ENCODE data around the gene CCDC190.
"Not testable (repeated sequence)": the region's sequence is repeated elsewhere in the genome, so short reads cannot be mapped to it uniquely, and the experiment has no call there.

CCDC190 gene

DNA sequence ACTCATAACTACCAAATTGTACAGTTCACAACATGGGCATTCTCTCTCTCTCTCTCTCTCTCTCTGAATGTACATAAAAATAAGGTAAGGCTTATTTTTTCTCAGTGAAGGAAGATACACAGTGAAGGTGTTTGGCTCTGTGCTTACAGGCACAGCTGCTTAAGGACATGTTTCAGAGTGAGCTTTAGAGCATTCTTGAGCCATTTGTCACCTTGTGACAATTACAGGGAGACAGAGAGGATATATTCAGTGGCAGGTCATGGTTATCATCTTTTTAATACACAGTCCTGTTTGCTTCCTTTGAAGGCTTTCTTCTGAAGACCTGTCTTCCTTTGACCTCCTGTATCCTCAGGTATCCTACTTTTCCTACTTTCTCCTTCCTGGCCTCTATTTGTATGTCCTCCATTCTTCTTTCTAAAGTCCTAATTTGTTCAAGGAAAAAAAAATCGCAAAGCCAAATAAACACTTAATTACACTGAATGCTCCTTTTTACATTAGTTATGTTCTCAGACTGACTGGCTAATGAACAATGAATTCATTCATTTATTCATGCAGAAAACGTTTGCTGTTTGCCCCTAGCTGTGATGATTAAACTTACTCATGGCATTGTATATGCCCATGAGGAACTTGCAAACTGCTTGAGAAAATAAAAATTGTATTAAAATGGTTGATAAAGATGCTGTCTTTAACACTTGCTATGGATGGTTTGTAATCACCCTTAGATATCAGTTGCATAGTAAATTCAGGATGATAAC is 37.0 kb downstream of the CCDC190 start:
- no peak for DNase-seq

DNA sequence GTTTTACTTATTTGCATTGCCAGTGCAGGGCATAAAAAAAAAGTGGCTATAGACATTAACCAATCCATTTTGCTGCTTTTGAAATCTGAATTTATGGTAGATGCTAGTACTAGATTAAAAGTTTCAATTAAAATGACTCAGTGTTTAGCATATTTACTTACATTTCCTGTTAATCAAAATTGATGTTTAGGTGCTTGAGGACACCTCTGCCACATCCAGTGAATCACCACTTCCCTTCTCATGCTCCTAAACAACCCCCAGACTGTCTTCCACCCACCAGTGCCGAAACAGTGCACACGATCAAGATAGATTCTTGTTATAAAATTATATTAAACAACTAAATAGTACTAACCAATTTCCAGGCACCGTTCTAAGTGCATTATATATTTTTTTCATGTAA is 37.7 kb downstream of the CCDC190 start:
- no peak for DNase-seq

DNA sequence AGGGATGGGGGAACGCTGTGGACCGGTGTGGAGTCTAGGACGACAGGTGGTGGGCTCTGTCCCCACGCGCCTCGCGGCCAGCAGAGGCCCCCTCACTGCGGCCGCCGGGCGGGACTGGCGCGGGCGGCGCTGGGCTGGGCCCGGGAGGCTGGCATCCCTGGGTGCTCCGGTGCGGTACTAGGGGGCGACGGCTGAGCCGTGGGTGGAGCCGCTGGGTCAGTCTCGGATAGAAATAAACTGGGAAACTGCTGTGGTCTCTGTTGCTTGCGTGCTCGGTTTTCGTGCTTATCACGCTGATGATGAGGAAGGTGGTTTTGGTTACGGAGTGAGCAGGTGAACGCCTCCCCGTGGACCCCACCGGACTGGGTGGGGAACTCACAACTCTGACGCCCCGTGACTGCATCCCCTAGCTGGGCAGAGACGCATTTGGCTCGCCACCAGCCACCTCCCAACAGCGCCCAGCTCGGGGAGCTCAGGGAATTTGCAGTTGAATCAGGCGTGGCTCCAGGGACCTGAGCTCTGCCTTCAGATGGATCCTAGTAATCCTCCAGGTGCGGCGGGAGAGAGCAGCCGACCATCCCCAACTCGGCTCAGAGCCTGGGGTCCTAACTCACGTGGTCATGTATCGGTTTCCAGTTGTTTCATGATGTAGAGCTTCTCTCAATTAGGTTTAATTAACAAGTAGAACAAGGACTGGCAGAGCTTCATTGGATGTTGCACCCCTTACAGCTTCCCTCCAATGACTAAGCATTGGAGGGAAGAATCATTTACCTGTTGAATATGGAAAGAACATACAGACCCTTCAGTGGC is 38.4 kb downstream of the CCDC190 start:
- DNase-seq = peak; percentile 63

DNA sequence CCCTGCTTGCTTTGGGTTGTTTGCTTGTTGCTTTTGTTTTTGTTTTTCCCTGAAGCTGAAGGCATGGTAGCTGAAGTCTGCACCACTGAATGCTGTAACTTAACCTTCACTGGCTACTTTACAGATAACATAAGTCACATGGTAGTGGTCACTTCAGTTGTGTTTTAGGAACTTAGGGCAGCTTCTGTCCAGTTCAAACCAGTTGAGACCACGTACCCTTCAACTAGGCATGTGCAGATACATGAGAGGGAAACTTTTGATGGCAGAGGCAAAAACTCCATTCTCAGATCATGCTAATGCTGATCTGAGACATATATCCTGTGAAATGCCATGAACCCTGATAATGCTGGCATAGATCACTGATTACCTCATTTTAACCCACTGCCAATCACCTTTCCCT is 42.3 kb downstream of the CCDC190 start:
- DNase-seq = not testable (repeated sequence)

DNA sequence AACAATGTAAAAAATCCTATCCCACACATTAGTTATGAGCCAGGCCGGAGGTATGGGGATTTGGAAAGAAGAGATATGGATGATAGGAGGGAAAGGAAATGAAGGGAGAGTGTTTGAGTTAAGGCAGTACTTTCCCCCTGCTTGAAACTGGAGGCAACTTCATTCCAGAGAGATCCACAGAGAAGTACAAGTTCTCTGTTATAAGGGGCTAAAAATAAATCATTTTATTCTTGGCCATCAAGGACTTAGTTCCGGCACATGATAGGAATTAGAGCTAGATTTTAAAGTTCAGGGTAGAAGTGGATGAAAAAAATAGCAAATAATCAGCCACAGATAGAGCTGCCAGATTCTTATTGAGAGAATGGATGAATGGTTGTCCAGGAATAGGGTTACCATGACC is 42.8 kb downstream of the CCDC190 start:
- DNase-seq = not testable (repeated sequence)

DNA sequence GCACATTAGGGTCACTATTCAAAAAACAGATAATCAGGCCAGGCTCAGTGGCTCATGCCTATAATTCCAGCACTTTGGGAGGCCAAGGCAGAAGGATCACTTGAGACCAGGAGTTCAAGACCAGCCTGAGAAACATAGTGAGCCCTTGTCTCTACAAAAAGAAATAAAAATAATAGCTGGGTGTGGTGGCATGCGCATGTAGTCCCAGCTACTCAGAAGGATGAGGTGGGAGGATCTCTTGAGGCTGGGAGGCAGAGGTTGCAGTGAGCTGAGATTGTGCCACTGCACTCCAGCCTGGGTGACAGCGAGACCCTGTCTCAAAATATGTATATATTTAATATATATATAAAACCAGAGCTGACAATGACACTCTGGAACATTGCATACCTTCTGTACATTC is 48.6 kb downstream of the CCDC190 start:
- DNase-seq = not testable (repeated sequence)

DNA sequence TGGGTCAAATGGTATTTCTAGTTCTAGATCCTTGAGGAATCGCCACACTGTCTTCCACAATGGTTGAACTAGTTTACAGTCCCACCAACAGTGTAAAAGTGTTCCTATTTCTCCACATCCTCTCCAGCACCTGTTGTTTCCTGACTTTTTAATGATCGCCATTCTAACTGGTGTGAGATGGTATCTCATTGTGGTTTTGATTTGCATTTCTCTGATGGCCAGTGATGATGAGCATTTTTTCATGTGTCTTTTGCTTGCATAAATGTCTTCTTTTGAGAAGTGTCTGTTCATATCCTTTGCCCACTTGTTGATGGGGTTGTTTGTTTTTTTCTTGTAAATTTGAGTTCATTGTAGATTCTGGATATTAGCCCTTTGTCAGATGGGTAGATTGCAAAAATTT is 53.5 kb downstream of the CCDC190 start:
- not testable (repeated sequence) for DNase-seq
